Common myeloid progenitor, CD34-positive (primary cell): ENCODE results near the gene UQCR11.

Source experiments
- CTCF ChIA-PET: fragments of 350-600 bp; sonication (Branson Sonifier 250); formaldehyde crosslinking; loops from one replicate; lab custom pipeline; 2021; ENCODE audit warnings: antibody characterized with exemption; lab: Charles Lee
- POLR2A ChIA-PET: fragments of 350-600 bp; sonication (Branson Sonifier 250); formaldehyde crosslinking; loops from one replicate; lab custom pipeline; 2021; ENCODE audit warnings: antibody characterized with exemption; lab: Charles Lee
- DNase-seq, 3 donors: peaks; one replicate each; pipeline versions ENCODE4 v3.0.0 to v3.0.0-alpha.2; 2013
- H3K27ac ChIP-seq, 2 experiments: 1 replicate in 1 of 2; 2 replicates in 1 of 2; pipeline ENCODE4 v1.7.0; 2013; ENCODE audit warnings: inconsistent platforms in 2 of 2, low read length in 2 of 2, mild to moderate bottlenecking in 2 of 2, low read depth in 1 of 2, moderate library complexity in 1 of 2; ENCODE audit not compliant: severe bottlenecking in 2 of 2, insufficient read depth in 1 of 2, poor library complexity in 1 of 2
- H3K27me3 ChIP-seq, 5 experiments: replicated peaks in 2 of 5; 1 replicate in 3 of 5; 2 replicates in 2 of 5; pipeline versions ENCODE4 v1.6.1 to v1.7.0; 2013; ENCODE audit warnings: low read length in 4 of 5, mild to moderate bottlenecking in 2 of 5, moderate library complexity in 2 of 5, inconsistent platforms in 1 of 5; ENCODE audit not compliant: insufficient read depth in 5 of 5, control insufficient read depth in 4 of 5
- H3K36me3 ChIP-seq, 4 experiments: 1 replicate in 2 of 4; 2 replicates in 2 of 4; pipeline versions ENCODE4 v1.6.1 to v1.7.0; 2013; ENCODE audit warnings: low read length in 3 of 4, control low read depth in 1 of 4, mild to moderate bottlenecking in 1 of 4; ENCODE audit not compliant: control insufficient read depth in 4 of 4, insufficient read depth in 4 of 4
- H3K4me1 ChIP-seq, 4 experiments: 1 replicate in 3 of 4; 2 replicates in 1 of 4; pipeline versions ENCODE4 v1.6.1 to v1.7.1; 2013; ENCODE audit warnings: low read length in 3 of 4, mild to moderate bottlenecking in 3 of 4, control low read depth in 1 of 4, inconsistent platforms in 1 of 4, moderate library complexity in 1 of 4; ENCODE audit not compliant: control insufficient read depth in 4 of 4, insufficient read depth in 4 of 4; ENCODE audit errors: control extremely low read depth in 1 of 4
- H3K4me3 ChIP-seq, 7 experiments: 1 replicate in 4 of 7; 2 replicates in 3 of 7; pipeline versions ENCODE4 v1.5.1 to v1.7.0; 2013; ENCODE audit warnings: mild to moderate bottlenecking in 7 of 7, low read length in 6 of 7, moderate library complexity in 6 of 7, inconsistent platforms in 2 of 7, low read depth in 2 of 7, control low read depth in 1 of 7; ENCODE audit not compliant: insufficient read depth in 4 of 7, control insufficient read depth in 1 of 7; ENCODE audit errors: extremely low read depth in 1 of 7
- H3K9me3 ChIP-seq, 5 experiments: 1 replicate in 4 of 5; 2 replicates in 1 of 5; pipeline versions ENCODE4 v1.6.1 to v1.7.1; 2013; ENCODE audit warnings: low read length in 4 of 5, mild to moderate bottlenecking in 2 of 5, inconsistent platforms in 1 of 5, low read depth in 1 of 5, moderate library complexity in 1 of 5; ENCODE audit not compliant: control insufficient read depth in 4 of 5, insufficient read depth in 2 of 5; ENCODE audit errors: control extremely low read depth in 1 of 5
- WGBS: methylation state at CpG from one replicate; pipeline ENCODE4 v1.1.5; 2013; ENCODE audit not compliant: insufficient coverage; 5-methylcytosine and 5-hydroxymethylcytosine counted together

Gene UQCR11

GRCh38 chr19:1568320-1569019, 36.8 kb downstream of the UQCR11 start, which contains the start of gene MEX3D:
TSS of gene MEX3D (minus strand) at chr19:1568325. CDS start at chr19:1568058, 267 bp downstream.
- CTCF ChIA-PET, result no interaction called here
- peaks cover 0 to 1% (median 0%) of the 10 kb centered on the region in 5 experiments for H3K9me3 ChIP-seq
- no peak within 1 kb of the TSS for H3K27ac ChIP-seq
- WGBS, result 9% methylated on average over 35 of the region's 63 CpGs
- POLR2A ChIA-PET, result no interaction called here
- peaks cover 0 to 14% (median 6%) of the 10 kb centered on the region in 4 experiments for H3K4me1 ChIP-seq
- H3K27me3 ChIP-seq, result peaks cover 0 to 22% (median 5%) of the 10 kb centered on the region in 5 experiments
- peak within 1 kb of the TSS in 4 of 7 experiments; percentile 42 to 54 (median 50) for H3K4me3 ChIP-seq
- H3K36me3 ChIP-seq, result no peaks in the 10 kb centered on the region
- peak; percentile 53 to 78 (median 67) for DNase-seq

- H3K9me3 ChIP-seq, result peaks cover 0 to 1% (median 0%) of the 10 kb centered on the region in 5 experiments
- H3K27me3 ChIP-seq, result peaks cover 0 to 22% (median 5%) of the 10 kb centered on the region in 5 experiments
- H3K36me3 ChIP-seq, result no peaks in the 10 kb centered on the region
- no peak overlapping the region for H3K4me3 ChIP-seq
- no peak overlapping the region for H3K27ac ChIP-seq
- CTCF ChIA-PET, result no interaction called here
- H3K4me1 ChIP-seq, result peaks cover 0 to 14% (median 6%) of the 10 kb centered on the region in 4 experiments
- POLR2A ChIA-PET, result no interaction called here
- 3% methylated on average over 8 of the region's 73 CpGs for WGBS
- DNase-seq, result no peak
These were observed 37.4 kb downstream of the UQCR11 start for GRCh38 chr19:1567848-1568227.

GRCh38 chr19:1567116-1567847, 38.0 kb downstream of the UQCR11 start:
- no peak overlapping the region for H3K27ac ChIP-seq
- 1% methylated on average over 97 of the region's 108 CpGs for WGBS
- peaks cover 0 to 1% (median 0%) of the 10 kb centered on the region in 5 experiments for H3K9me3 ChIP-seq
- peaks cover 0 to 22% (median 5%) of the 10 kb centered on the region in 5 experiments for H3K27me3 ChIP-seq
- POLR2A ChIA-PET, result no interaction called here
- H3K36me3 ChIP-seq, result no peaks in the 10 kb centered on the region
- peak in 1 of 3 donors; percentile 17 for DNase-seq
- peak overlapping the region in 4 of 7 experiments; percentile 42 to 54 (median 50) for H3K4me3 ChIP-seq
- CTCF ChIA-PET, result no interaction called here
- peaks cover 0 to 14% (median 6%) of the 10 kb centered on the region in 4 experiments for H3K4me1 ChIP-seq

- ChIA-PET CTCF (no interaction called here), POLR2A (no interaction called here)
- H3K4me1 ChIP-seq, result peaks cover 0 to 14% (median 6%) of the 10 kb centered on the region in 4 experiments
- no peak overlapping the region for H3K27ac ChIP-seq
- H3K4me3 ChIP-seq, result peak overlapping the region in 5 of 7 experiments; percentile 2 to 54 (median 46)
- H3K36me3 ChIP-seq, result no peaks in the 10 kb centered on the region
- 45% methylated on average over 31 of the region's 42 CpGs for WGBS
- peaks cover 0 to 22% (median 5%) of the 10 kb centered on the region in 5 experiments for H3K27me3 ChIP-seq
- DNase-seq, result no peak
- peaks cover 0 to 1% (median 0%) of the 10 kb centered on the region in 5 experiments for H3K9me3 ChIP-seq
These were observed 38.7 kb downstream of the UQCR11 start for GRCh38 chr19:1566392-1567115.

- Histone ChIP-seq H3K4me1 (peaks cover 0 to 13% (median 12%) of the 10 kb centered on the region in 4 experiments), H3K27me3 (peaks cover 0 to 20% (median 5%) of the 10 kb centered on the region in 5 experiments), H3K4me3 (no peak overlapping the region), H3K36me3 (no peaks in the 10 kb centered on the region), H3K9me3 (peaks cover 0 to 1% (median 0%) of the 10 kb centered on the region in 5 experiments), H3K27ac (no peak overlapping the region)
- DNase-seq, result no peak
- WGBS, result 90% methylated on average over 3 of the region's 6 CpGs
- ChIA-PET CTCF (interaction anchor here (1.6 kb wide), 1 partner anchor 17 kb away, joined by 6 read pairs; no protein-coding TSS in a partner anchor), POLR2A (no interaction called here)
These were observed 42.0 kb downstream of the UQCR11 start for GRCh38 chr19:1563251-1563650.

- Histone ChIP-seq H3K27me3 (peaks cover 0 to 11% (median 3%) of the 10 kb centered on the region in 5 experiments), H3K4me1 (peaks cover 0 to 8% (median 6%) of the 10 kb centered on the region in 4 experiments), H3K4me3 (no peak overlapping the region), H3K27ac (no peak overlapping the region), H3K36me3 (no peaks in the 10 kb centered on the region), H3K9me3 (peaks cover 0 to 1% (median 0%) of the 10 kb centered on the region in 5 experiments)
- POLR2A ChIA-PET, result no interaction called here
- no peak for DNase-seq
- CTCF ChIA-PET, result interaction anchor here (0.9 kb wide), 1 partner anchor 16 kb away, joined by 3 read pairs; no protein-coding TSS in a partner anchor
- 88% methylated on average over 15 of the region's 17 CpGs for WGBS
These were observed 43.9 kb downstream of the UQCR11 start for GRCh38 chr19:1561236-1561842.
